ENCODE measurements around the gene QSER1. TPM values are rescaled to one million over a fixed set of nuclear protein-coding genes. Genes with fewer than 3 reads are reported as not detected.

Gene QSER1
- total and polyA plus RNA-seq, 11 donors, result 2.1 to 25.3 (median 18.2) TPM

GRCh38 chr11:32911413-32911812 is 18.8 kb downstream of the QSER1 start:
- TF ChIP-seq, protein P1, sequence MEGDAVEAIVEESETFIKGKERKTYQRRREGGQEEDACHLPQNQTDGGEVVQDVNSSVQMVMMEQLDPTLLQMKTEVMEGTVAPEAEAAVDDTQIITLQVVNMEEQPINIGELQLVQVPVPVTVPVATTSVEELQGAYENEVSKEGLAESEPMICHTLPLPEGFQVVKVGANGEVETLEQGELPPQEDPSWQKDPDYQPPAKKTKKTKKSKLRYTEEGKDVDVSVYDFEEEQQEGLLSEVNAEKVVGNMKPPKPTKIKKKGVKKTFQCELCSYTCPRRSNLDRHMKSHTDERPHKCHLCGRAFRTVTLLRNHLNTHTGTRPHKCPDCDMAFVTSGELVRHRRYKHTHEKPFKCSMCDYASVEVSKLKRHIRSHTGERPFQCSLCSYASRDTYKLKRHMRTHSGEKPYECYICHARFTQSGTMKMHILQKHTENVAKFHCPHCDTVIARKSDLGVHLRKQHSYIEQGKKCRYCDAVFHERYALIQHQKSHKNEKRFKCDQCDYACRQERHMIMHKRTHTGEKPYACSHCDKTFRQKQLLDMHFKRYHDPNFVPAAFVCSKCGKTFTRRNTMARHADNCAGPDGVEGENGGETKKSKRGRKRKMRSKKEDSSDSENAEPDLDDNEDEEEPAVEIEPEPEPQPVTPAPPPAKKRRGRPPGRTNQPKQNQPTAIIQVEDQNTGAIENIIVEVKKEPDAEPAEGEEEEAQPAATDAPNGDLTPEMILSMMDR (IDR thresholded peaks at IDR 0.05), result no peak
- TF ChIP-seq POLR2A (IDR thresholded peaks at IDR 0.05), result no peak
- Histone ChIP-seq H3K27ac (no peak overlapping the region), H3K4me3 (no peak overlapping the region), H3K4me1 (no peaks in the 10 kb centered on the region), H3K9me3 (no peaks in the 10 kb centered on the region), H3K27me3 (no peaks in the 10 kb centered on the region), H3K36me3 (no peaks in the 10 kb centered on the region)
- DNase-seq, result no peak
- intact Hi-C loops (cut with DNase I), result no loop called here
- ATAC-seq, result no peak
- WGBS, 4 donors, result 91 to 96% (median 95%) methylated on average over 3 of the region's 3 CpGs

- Histone ChIP-seq H3K4me1 (no peaks in the 10 kb centered on the region), H3K4me3 (no peak overlapping the region), H3K9me3 (no peaks in the 10 kb centered on the region), H3K27ac (no peak overlapping the region), H3K27me3 (no peaks in the 10 kb centered on the region), H3K36me3 (no peaks in the 10 kb centered on the region)
- WGBS, 4 donors, result 94 to 97% (median 95%) methylated on average over 7 of the region's 7 CpGs
- intact Hi-C loops (cut with DNase I), result no loop called here
- TF ChIP-seq, protein P1 (IDR thresholded peaks at IDR 0.05), result no peak
- TF ChIP-seq POLR2A (IDR thresholded peaks at IDR 0.05), result no peak
- ATAC-seq, result no peak
- DNase-seq, result no peak
Measured at GRCh38 chr11:32913445-32913844, 20.8 kb downstream of the QSER1 start.

- no peak for TF ChIP-seq POLR2A (IDR thresholded peaks at IDR 0.05)
- TF ChIP-seq, protein P1 (IDR thresholded peaks at IDR 0.05), result no peak
- Histone ChIP-seq H3K4me3 (no peak overlapping the region), H3K27ac (no peak overlapping the region), H3K36me3 (no peaks in the 10 kb centered on the region), H3K9me3 (no peaks in the 10 kb centered on the region), H3K27me3 (no peaks in the 10 kb centered on the region), H3K4me1 (peaks cover 0 to 6% (median 0%) of the 10 kb centered on the region in 12 donors)
- intact Hi-C loops (cut with DNase I), result no loop called here
- 89 to 94% (median 92%) methylated on average over 1 of the region's 1 CpG for WGBS, 4 donors
- DNase-seq (no peak), ATAC-seq (no peak)
Measured at GRCh38 chr11:32916361-32916760, 23.8 kb downstream of the QSER1 start.

GRCh38 chr11:32916994-32917393 is 24.4 kb downstream of the QSER1 start:
- no peak overlapping the region for H3K4me3 ChIP-seq
- no peaks in the 10 kb centered on the region for H3K36me3 ChIP-seq
- intact Hi-C loops (cut with DNase I), result no loop called here
- H3K27me3 ChIP-seq, result no peaks in the 10 kb centered on the region
- TF ChIP-seq POLR2A (IDR thresholded peaks at IDR 0.05), result no peak
- TF ChIP-seq, protein P1 (IDR thresholded peaks at IDR 0.05), result no peak
- ATAC-seq (no peak), DNase-seq (no peak)
- no peaks in the 10 kb centered on the region for H3K9me3 ChIP-seq
- 88 to 98% (median 97%) methylated on average over 8 of the region's 8 CpGs for WGBS, 4 donors
- H3K27ac ChIP-seq, result no peak overlapping the region
- H3K4me1 ChIP-seq, result peaks cover 0 to 6% (median 0%) of the 10 kb centered on the region in 12 donors

All from heart left ventricle (tissue), 16 donors.